Stimulated activated CD4-positive, alpha-beta T cell treated with anti-CD3 and anti-CD28 coated beads, Interleukin-2, amount 100 ng/mL, for 4 hours (primary cell): ENCODE data around the gene MED16.

Experiments used
- DNase-seq: peaks from one replicate; pipeline ENCODE4 v3.0.0-alpha.2; 2020; ENCODE audit warnings: low read depth

MED16 gene

GRCh38 chr19:892894-893689 lies at the start of gene MED16, which contains the start of gene RNU6-9:
Gene MED16, minus strand, starts transcription at chr19:893187. Its CDS starts 2,056 bp downstream, at chr19:891131.
Gene RNU6-9, plus strand, starts transcription at chr19:893484.
- DNase-seq: peak; percentile 87

GRCh38 chr19:942133-942645 lies 49.2 kb upstream of the MED16 start:
- DNase-seq: no peak

- no peak for DNase-seq
Measured at GRCh38 chr19:941292-942132, 48.5 kb upstream of the MED16 start.

GRCh38 chr19:940591-941291 lies 47.8 kb upstream of the MED16 start:
- DNase-seq: peak; percentile 56

GRCh38 chr19:939922-940321 lies 46.9 kb upstream of the MED16 start:
- no peak for DNase-seq

- no peak for DNase-seq
Measured at GRCh38 chr19:939439-939838, 46.5 kb upstream of the MED16 start.

GRCh38 chr19:938233-938923 lies 45.4 kb upstream of the MED16 start:
- DNase-seq: no peak

- DNase-seq: peak; percentile 38
Measured at GRCh38 chr19:937259-937694, 44.3 kb upstream of the MED16 start.

- DNase-seq: no peak
Measured at GRCh38 chr19:936175-936546, 43.2 kb upstream of the MED16 start.

GRCh38 chr19:934865-935479 lies 42.0 kb upstream of the MED16 start:
- DNase-seq: no peak

GRCh38 chr19:934197-934840 lies 41.3 kb upstream of the MED16 start:
- DNase-seq: no peak

- DNase-seq: no peak
Measured at GRCh38 chr19:933553-933882, 40.5 kb upstream of the MED16 start.

- no peak for DNase-seq
Measured at GRCh38 chr19:932648-933552, 39.9 kb upstream of the MED16 start.

GRCh38 chr19:931860-932647 lies 39.1 kb upstream of the MED16 start:
- no peak for DNase-seq

- no peak for DNase-seq
Measured at GRCh38 chr19:929891-930258, 36.9 kb upstream of the MED16 start.

GRCh38 chr19:929203-929890 lies 36.4 kb upstream of the MED16 start:
- DNase-seq: no peak

GRCh38 chr19:928471-929202 lies 35.6 kb upstream of the MED16 start:
- no peak for DNase-seq
